Karpas-422 (cell line): ENCODE data around the gene TOP3B. TPM values are rescaled to one million over a fixed set of nuclear protein-coding genes. Genes with fewer than 3 reads are reported as not detected.

Experiments used
- DNase-seq: peaks from one replicate; pipeline ENCODE4 v3.0.0-alpha.2; 2015
- H2AFZ ChIP-seq: fragments of 200-600 bp; sonication (generic); 2 replicates; pipeline ENCODE4 v1.6.1; 2014; ENCODE audit warnings: antibody characterized with exemption, low read length, mixed read lengths
- H3K27ac ChIP-seq: fragments of 200-600 bp; sonication (generic); 2 replicates; pipeline ENCODE4 v1.5.1; 2014; ENCODE audit warnings: mild to moderate bottlenecking, low read length, moderate library complexity
- H3K27me3 ChIP-seq: fragments of 200-600 bp; sonication (generic); 2 replicates; pipeline ENCODE4 v1.6.1; 2014; ENCODE audit warnings: low read length, mixed read lengths
- H3K36me3 ChIP-seq: fragments of 200-600 bp; sonication (generic); 2 replicates; pipeline ENCODE4 v1.6.1; 2014; ENCODE audit warnings: low read length, mixed read lengths; ENCODE audit not compliant: insufficient read depth
- H3K4me1 ChIP-seq: fragments of 200-600 bp; sonication (generic); 2 replicates; pipeline ENCODE4 v1.6.1; 2014; ENCODE audit warnings: mild to moderate bottlenecking, low read length, mixed read lengths
- H3K4me2 ChIP-seq: fragments of 200-600 bp; sonication (generic); 2 replicates; pipeline ENCODE4 v1.6.1; 2014; ENCODE audit warnings: low read length, low read depth, mild to moderate bottlenecking; ENCODE audit not compliant: poor library complexity, severe bottlenecking
- H3K4me3 ChIP-seq: fragments of 200-600 bp; sonication (generic); 2 replicates; pipeline ENCODE4 v1.5.1; 2014; ENCODE audit warnings: mild to moderate bottlenecking, antibody characterized with exemption, low read length, mixed read lengths
- H3K79me2 ChIP-seq: fragments of 200-600 bp; sonication (generic); 2 replicates; pipeline ENCODE4 v1.6.1; 2014; ENCODE audit warnings: mild to moderate bottlenecking, low read length, mixed read lengths
- H3K9ac ChIP-seq: fragments of 200-600 bp; sonication (generic); 2 replicates; pipeline ENCODE4 v1.6.0; 2014; ENCODE audit warnings: low read length
- H3K9me2 ChIP-seq: fragments of 200-600 bp; sonication (generic), shearing (Covaris generic); replicated peaks from 2 replicates; pipeline ENCODE4 v1.6.0; 2014; ENCODE audit warnings: mild to moderate bottlenecking, low read length, moderate library complexity; ENCODE audit not compliant: insufficient read depth
- H3K9me3 ChIP-seq: fragments of 300-700, 200-600 bp; sonication (generic); 2 replicates; pipeline ENCODE4 v1.6.1; 2014; ENCODE audit warnings: low read length, mixed read lengths
- H4K20me1 ChIP-seq: fragments of 200-600 bp; sonication (generic); 2 replicates; pipeline ENCODE4 v1.6.1; 2014; ENCODE audit warnings: mild to moderate bottlenecking, antibody characterized with exemption, low read length, low read depth; ENCODE audit not compliant: insufficient read depth
- total RNA-seq: library from RNA; depleted of rRNA; stranded (reverse); fragments of >200 nt; shearing (Covaris generic); gene quantifications from 2 replicates; pipeline ENCODE4 v1.2.3, GENCODE V29; 2014; ENCODE audit warnings: low replicate concordance

TOP3B gene
- total RNA-seq, 1 experiment from 2014 or later: 38.1 TPM

GRCh38 chr22:21965762-21966288 is 16.8 kb downstream of the TOP3B start:
- Histone ChIP-seq H3K4me1 (no peaks in the 10 kb centered on the region), H3K27ac (no peak overlapping the region), H3K9me2 (no peaks in the 10 kb centered on the region), H3K9ac (no peak overlapping the region), H3K4me3 (no peak overlapping the region), H3K4me2 (no peak overlapping the region), H3K27me3 (no peaks in the 10 kb centered on the region), H3K79me2 (no peaks in the 10 kb centered on the region), H4K20me1 (no peaks in the 10 kb centered on the region), H3K9me3 (no peaks in the 10 kb centered on the region), H2AFZ (no peak overlapping the region), H3K36me3 (peaks cover 36% of the 10 kb centered on the region)
- DNase-seq: no peak

GRCh38 chr22:21964918-21965484 is 17.6 kb downstream of the TOP3B start:
- Histone ChIP-seq H3K36me3 (peaks cover 29% of the 10 kb centered on the region), H3K4me1 (no peaks in the 10 kb centered on the region), H3K9me2 (no peaks in the 10 kb centered on the region), H3K4me2 (no peak overlapping the region), H3K4me3 (no peak overlapping the region), H4K20me1 (no peaks in the 10 kb centered on the region), H2AFZ (no peak overlapping the region), H3K9ac (no peak overlapping the region), H3K9me3 (no peaks in the 10 kb centered on the region), H3K79me2 (no peaks in the 10 kb centered on the region), H3K27me3 (no peaks in the 10 kb centered on the region), H3K27ac (no peak overlapping the region)
- no peak for DNase-seq

- H3K79me2 ChIP-seq: no peaks in the 10 kb centered on the region
- H3K36me3 ChIP-seq: peaks cover 29% of the 10 kb centered on the region
- no peak for DNase-seq
- H3K27ac ChIP-seq: no peak overlapping the region
- no peaks in the 10 kb centered on the region for H3K9me2 ChIP-seq
- no peak overlapping the region for H2AFZ ChIP-seq
- no peak overlapping the region for H3K4me3 ChIP-seq
- no peak overlapping the region for H3K4me2 ChIP-seq
- H3K9me3 ChIP-seq: no peaks in the 10 kb centered on the region
- H3K4me1 ChIP-seq: no peaks in the 10 kb centered on the region
- no peaks in the 10 kb centered on the region for H4K20me1 ChIP-seq
- no peaks in the 10 kb centered on the region for H3K27me3 ChIP-seq
- H3K9ac ChIP-seq: no peak overlapping the region
These were observed 18.4 kb downstream of the TOP3B start for GRCh38 chr22:21964234-21964633.

- H3K4me2 ChIP-seq: no peak overlapping the region
- no peaks in the 10 kb centered on the region for H3K9me3 ChIP-seq
- no peaks in the 10 kb centered on the region for H3K9me2 ChIP-seq
- H3K79me2 ChIP-seq: no peaks in the 10 kb centered on the region
- H3K27ac ChIP-seq: no peak overlapping the region
- no peaks in the 10 kb centered on the region for H4K20me1 ChIP-seq
- H3K4me3 ChIP-seq: no peak overlapping the region
- no peak overlapping the region for H2AFZ ChIP-seq
- H3K9ac ChIP-seq: no peak overlapping the region
- H3K27me3 ChIP-seq: no peaks in the 10 kb centered on the region
- no peaks in the 10 kb centered on the region for H3K4me1 ChIP-seq
- H3K36me3 ChIP-seq: peaks cover 30% of the 10 kb centered on the region
- no peak for DNase-seq
These were observed 18.8 kb downstream of the TOP3B start for GRCh38 chr22:21963790-21964211.

GRCh38 chr22:21963286-21963685 is 19.3 kb downstream of the TOP3B start:
- H3K36me3 ChIP-seq: peaks cover 30% of the 10 kb centered on the region
- no peak overlapping the region for H3K4me3 ChIP-seq
- H3K9me3 ChIP-seq: no peaks in the 10 kb centered on the region
- no peak overlapping the region for H3K9ac ChIP-seq
- H3K4me1 ChIP-seq: no peaks in the 10 kb centered on the region
- H3K27me3 ChIP-seq: no peaks in the 10 kb centered on the region
- DNase-seq: no peak
- no peak overlapping the region for H3K4me2 ChIP-seq
- H3K9me2 ChIP-seq: no peaks in the 10 kb centered on the region
- no peak overlapping the region for H3K27ac ChIP-seq
- H2AFZ ChIP-seq: no peak overlapping the region
- no peaks in the 10 kb centered on the region for H4K20me1 ChIP-seq
- H3K79me2 ChIP-seq: no peaks in the 10 kb centered on the region

- DNase-seq: no peak
- H3K4me1 ChIP-seq: no peaks in the 10 kb centered on the region
- H3K36me3 ChIP-seq: peaks cover 30% of the 10 kb centered on the region
- H3K4me3 ChIP-seq: no peak overlapping the region
- H3K9ac ChIP-seq: no peak overlapping the region
- H3K9me2 ChIP-seq: no peaks in the 10 kb centered on the region
- no peaks in the 10 kb centered on the region for H3K9me3 ChIP-seq
- H3K4me2 ChIP-seq: no peak overlapping the region
- H2AFZ ChIP-seq: no peak overlapping the region
- H3K79me2 ChIP-seq: no peaks in the 10 kb centered on the region
- H3K27ac ChIP-seq: no peak overlapping the region
- H4K20me1 ChIP-seq: no peaks in the 10 kb centered on the region
- H3K27me3 ChIP-seq: no peaks in the 10 kb centered on the region
These were observed 20.0 kb downstream of the TOP3B start for GRCh38 chr22:21962655-21962949.

GRCh38 chr22:21961886-21962654 is 20.5 kb downstream of the TOP3B start:
- Histone ChIP-seq H3K9me3 (no peaks in the 10 kb centered on the region), H3K27ac (no peak overlapping the region), H4K20me1 (no peaks in the 10 kb centered on the region), H3K36me3 (peaks cover 26% of the 10 kb centered on the region), H3K4me1 (no peaks in the 10 kb centered on the region), H3K9ac (no peak overlapping the region), H3K4me2 (no peak overlapping the region), H2AFZ (no peak overlapping the region), H3K9me2 (no peaks in the 10 kb centered on the region), H3K27me3 (no peaks in the 10 kb centered on the region), H3K4me3 (no peak overlapping the region), H3K79me2 (no peaks in the 10 kb centered on the region)
- DNase-seq: no peak

- DNase-seq: no peak
- Histone ChIP-seq H2AFZ (no peak overlapping the region), H3K4me1 (no peaks in the 10 kb centered on the region), H4K20me1 (no peaks in the 10 kb centered on the region), H3K27me3 (no peaks in the 10 kb centered on the region), H3K36me3 (peaks cover 19% of the 10 kb centered on the region), H3K4me2 (no peak overlapping the region), H3K27ac (no peak overlapping the region), H3K9me3 (no peaks in the 10 kb centered on the region), H3K4me3 (no peak overlapping the region), H3K9ac (no peak overlapping the region), H3K9me2 (no peaks in the 10 kb centered on the region), H3K79me2 (no peaks in the 10 kb centered on the region)
These were observed 21.3 kb downstream of the TOP3B start for GRCh38 chr22:21961127-21961867.
